ENCODE results near the gene STATH. TPM values are rescaled to one million over a fixed set of nuclear protein-coding genes. Genes with fewer than 3 reads are reported as not detected.

Gene STATH
- total RNA-seq, 3 donors from 2014 or later, result not detected

DNA sequence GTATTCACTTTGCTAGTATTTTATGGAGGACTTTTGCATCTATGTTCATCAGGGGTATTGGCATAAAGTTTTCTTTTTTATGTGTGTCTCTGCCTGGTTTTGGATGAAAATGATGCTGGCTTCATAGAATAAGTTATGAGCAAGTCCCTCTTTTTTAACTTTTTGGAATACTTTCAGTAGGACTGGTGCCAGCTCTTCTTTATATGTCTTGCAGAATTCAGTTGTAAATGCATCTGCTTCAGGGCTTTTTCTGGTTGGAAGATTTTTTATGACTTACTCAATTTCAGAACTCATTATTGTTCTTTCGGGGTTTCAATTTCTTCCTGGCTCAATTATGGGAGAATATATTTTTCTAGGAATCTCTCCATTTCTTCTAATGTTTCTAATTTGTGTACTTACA lies 21.1 kb upstream of the STATH start:
- no peaks in the 10 kb centered on the region for H3K4me1 ChIP-seq
- TF ChIP-seq, protein P1, sequence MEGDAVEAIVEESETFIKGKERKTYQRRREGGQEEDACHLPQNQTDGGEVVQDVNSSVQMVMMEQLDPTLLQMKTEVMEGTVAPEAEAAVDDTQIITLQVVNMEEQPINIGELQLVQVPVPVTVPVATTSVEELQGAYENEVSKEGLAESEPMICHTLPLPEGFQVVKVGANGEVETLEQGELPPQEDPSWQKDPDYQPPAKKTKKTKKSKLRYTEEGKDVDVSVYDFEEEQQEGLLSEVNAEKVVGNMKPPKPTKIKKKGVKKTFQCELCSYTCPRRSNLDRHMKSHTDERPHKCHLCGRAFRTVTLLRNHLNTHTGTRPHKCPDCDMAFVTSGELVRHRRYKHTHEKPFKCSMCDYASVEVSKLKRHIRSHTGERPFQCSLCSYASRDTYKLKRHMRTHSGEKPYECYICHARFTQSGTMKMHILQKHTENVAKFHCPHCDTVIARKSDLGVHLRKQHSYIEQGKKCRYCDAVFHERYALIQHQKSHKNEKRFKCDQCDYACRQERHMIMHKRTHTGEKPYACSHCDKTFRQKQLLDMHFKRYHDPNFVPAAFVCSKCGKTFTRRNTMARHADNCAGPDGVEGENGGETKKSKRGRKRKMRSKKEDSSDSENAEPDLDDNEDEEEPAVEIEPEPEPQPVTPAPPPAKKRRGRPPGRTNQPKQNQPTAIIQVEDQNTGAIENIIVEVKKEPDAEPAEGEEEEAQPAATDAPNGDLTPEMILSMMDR (IDR thresholded peaks at IDR 0.05), result no peak
- TF ChIP-seq POLR2AphosphoS5 (IDR thresholded peaks at IDR 0.05) (no peak), POLR2A (IDR thresholded peaks at IDR 0.05) (no peak)
- H3K27me3 ChIP-seq, result no peaks in the 10 kb centered on the region
- H3K36me3 ChIP-seq, result no peaks in the 10 kb centered on the region
- no peak overlapping the region for H3K27ac ChIP-seq
- no peak for DNase-seq (ENCODE audit: low spot score in 2 of 2)
- no peaks in the 10 kb centered on the region for H3K9me3 ChIP-seq
- no peak overlapping the region for H3K4me3 ChIP-seq
- intact Hi-C loops (cut with DNase I; ENCODE audit: low total_unique reads), result no loop called here

DNA sequence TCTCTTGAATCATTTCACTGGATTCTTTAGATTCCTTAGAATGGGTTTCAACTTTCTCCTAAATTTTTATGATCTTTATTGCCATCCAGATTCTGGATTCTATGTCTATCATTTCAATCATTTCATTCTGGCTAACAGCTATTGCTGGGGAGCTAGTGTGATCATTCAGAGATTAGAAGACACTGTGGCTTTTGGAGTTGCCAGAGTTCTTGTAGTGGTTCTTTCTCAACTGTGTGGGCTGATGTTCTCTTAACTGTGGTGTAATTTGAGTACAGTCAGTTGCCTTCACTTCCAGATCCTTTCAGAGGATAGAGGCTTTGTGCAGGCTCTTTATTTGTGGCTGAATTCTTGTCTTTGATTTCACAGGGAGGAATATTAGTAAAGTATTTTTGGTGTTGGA lies 18.2 kb upstream of the STATH start:
- intact Hi-C loops (cut with DNase I; ENCODE audit: low total_unique reads), result no loop called here

DNA sequence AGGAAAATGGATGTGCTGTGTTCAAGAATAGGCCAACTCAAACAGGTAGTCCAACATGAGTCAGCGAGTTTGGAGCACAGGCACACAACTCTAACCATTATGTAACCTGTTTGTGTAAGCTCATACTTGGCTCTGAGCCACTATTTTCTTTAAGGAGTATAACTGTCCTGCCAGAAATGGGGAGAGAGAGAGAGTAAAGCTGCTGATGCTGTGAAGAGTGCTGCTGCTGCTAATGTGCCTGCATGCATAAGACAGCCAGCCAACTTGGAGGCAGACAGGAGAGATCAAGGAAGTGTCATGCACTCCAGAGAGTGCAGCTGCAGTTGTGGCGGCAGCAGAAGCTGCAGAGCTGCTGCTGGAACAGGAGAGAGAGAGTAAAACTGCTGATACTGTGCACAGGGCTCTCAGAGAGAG lies 11.7 kb upstream of the STATH start:
- Histone ChIP-seq H3K4me3 (no peak overlapping the region), H3K27ac (no peak overlapping the region), H3K9me3 (no peaks in the 10 kb centered on the region), H3K27me3 (no peaks in the 10 kb centered on the region), H3K4me1 (no peaks in the 10 kb centered on the region), H3K36me3 (no peaks in the 10 kb centered on the region)
- intact Hi-C loops (cut with DNase I; ENCODE audit: low total_unique reads), result no loop called here
- DNase-seq (ENCODE audit: low spot score in 2 of 2), result no peak
- TF ChIP-seq POLR2AphosphoS5 (IDR thresholded peaks at IDR 0.05) (no peak), POLR2A (IDR thresholded peaks at IDR 0.05) (no peak)
- TF ChIP-seq, protein P1 (IDR thresholded peaks at IDR 0.05), result no peak

More for the DNA sequence above, 18.2 kb upstream of the STATH start:
- Histone ChIP-seq H3K4me3 (no peak overlapping the region), H3K36me3 (no peaks in the 10 kb centered on the region), H3K4me1 (no peaks in the 10 kb centered on the region), H3K27ac (no peak overlapping the region), H3K27me3 (no peaks in the 10 kb centered on the region), H3K9me3 (no peaks in the 10 kb centered on the region)
- TF ChIP-seq POLR2A (IDR thresholded peaks at IDR 0.05) (no peak), POLR2AphosphoS5 (IDR thresholded peaks at IDR 0.05) (no peak)
- TF ChIP-seq, protein P1 (IDR thresholded peaks at IDR 0.05), result no peak
- DNase-seq (ENCODE audit: low spot score in 2 of 2), result no peak

DNA sequence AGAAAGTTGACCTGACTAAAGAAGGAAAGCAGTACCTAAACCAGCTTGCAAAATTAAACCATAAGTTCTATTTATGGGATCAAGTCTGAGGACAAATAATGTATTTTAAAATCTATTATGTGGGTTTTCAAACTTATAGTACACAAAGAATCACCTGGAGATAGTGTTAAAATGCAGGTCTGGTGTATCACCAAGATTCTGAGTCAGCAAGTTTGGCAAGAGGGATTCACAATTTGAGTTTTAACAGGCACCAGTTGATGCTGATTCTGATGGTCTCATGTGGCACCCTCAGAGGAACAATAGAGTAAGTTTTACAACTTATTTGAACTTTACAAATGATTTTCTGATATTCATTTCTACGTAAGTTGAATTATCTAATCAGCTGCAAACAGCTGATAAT lies 9.1 kb upstream of the STATH start:
- H3K27ac ChIP-seq, result no peak overlapping the region
- DNase-seq (ENCODE audit: low spot score in 2 of 2), result no peak
- intact Hi-C loops (cut with DNase I; ENCODE audit: low total_unique reads), result no loop called here
- no peak overlapping the region for H3K4me3 ChIP-seq
- TF ChIP-seq, protein P1 (IDR thresholded peaks at IDR 0.05), result no peak
- no peak for TF ChIP-seq POLR2AphosphoS5 (IDR thresholded peaks at IDR 0.05)
- no peak for TF ChIP-seq POLR2A (IDR thresholded peaks at IDR 0.05)
- no peaks in the 10 kb centered on the region for H3K36me3 ChIP-seq
- no peaks in the 10 kb centered on the region for H3K9me3 ChIP-seq
- H3K4me1 ChIP-seq, result no peaks in the 10 kb centered on the region
- no peaks in the 10 kb centered on the region for H3K27me3 ChIP-seq

DNA sequence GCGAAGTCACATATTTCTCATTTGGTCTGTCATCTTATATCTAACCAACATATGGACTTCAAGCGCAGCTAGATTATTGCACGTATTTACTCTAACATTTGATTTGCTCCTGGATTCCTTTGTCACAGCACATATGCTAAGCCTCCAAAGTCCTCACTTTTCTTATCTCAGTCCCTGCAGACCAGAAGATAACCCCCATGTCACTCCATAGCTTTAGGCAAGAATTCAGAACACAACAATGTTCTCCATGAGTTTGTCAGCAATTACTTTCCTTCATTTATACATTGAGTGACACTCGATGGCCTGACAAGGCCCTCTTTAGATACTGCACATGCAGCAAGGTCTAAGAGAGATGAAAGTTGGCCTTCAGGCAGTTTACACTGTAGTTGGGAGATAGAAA lies 4.8 kb upstream of the STATH start:
- H3K27ac ChIP-seq, result no peak overlapping the region
- intact Hi-C loops (cut with DNase I; ENCODE audit: low total_unique reads), result no loop called here
- H3K4me1 ChIP-seq, result no peaks in the 10 kb centered on the region
- DNase-seq (ENCODE audit: low spot score in 2 of 2), result no peak
- H3K4me3 ChIP-seq, result no peak overlapping the region
- no peak for TF ChIP-seq POLR2A (IDR thresholded peaks at IDR 0.05)
- no peak for TF ChIP-seq POLR2AphosphoS5 (IDR thresholded peaks at IDR 0.05)
- TF ChIP-seq, protein P1 (IDR thresholded peaks at IDR 0.05), result no peak
- H3K27me3 ChIP-seq, result no peaks in the 10 kb centered on the region
- no peaks in the 10 kb centered on the region for H3K9me3 ChIP-seq
- H3K36me3 ChIP-seq, result no peaks in the 10 kb centered on the region

Data from breast epithelium (tissue), 4 donors.